Muscle of arm (tissue), 12 donors: ENCODE data around the gene DCTD. TPM values are rescaled to one million over a fixed set of nuclear protein-coding genes. Genes with fewer than 3 reads are reported as not detected.

Experiments used
- DNase-seq: peaks from one replicate; pipeline ENCODE4 v3.0.0-alpha.2; 2013
- polyA plus RNA-seq, 12 donors: library from polyadenylated mRNA; unstranded; fragments of 120-200 nt; gene quantifications; one replicate each; pipeline ENCODE4 v1.2.1, GENCODE V29; 2013; ENCODE audit not compliant: insufficient read length in 12 of 12

The DCTD gene
- polyA plus RNA-seq, 12 donors = 59.1 to 79.4 (median 69.1) TPM; not detected in 1

DNA sequence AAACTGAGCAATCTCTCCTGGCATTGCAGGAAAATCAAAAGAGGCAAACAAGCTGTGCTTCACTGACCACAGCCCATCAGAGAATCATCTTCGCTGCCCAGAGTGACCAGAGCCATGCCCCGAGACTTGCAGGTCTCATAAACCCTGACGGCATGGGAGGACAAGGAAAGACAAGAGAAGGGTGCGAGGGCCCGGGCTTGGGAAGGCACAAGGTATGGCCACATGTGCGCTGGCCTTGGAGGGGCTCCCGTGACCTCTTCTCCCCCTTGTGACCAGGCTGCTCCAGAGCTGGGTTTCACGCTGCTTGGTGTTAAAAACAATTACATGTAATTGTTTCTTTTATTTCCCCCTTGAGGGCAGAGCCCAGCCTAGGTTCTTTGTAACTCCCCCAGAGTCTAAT lies 20.8 kb downstream of the DCTD start:
- DNase-seq = no peak

DNA sequence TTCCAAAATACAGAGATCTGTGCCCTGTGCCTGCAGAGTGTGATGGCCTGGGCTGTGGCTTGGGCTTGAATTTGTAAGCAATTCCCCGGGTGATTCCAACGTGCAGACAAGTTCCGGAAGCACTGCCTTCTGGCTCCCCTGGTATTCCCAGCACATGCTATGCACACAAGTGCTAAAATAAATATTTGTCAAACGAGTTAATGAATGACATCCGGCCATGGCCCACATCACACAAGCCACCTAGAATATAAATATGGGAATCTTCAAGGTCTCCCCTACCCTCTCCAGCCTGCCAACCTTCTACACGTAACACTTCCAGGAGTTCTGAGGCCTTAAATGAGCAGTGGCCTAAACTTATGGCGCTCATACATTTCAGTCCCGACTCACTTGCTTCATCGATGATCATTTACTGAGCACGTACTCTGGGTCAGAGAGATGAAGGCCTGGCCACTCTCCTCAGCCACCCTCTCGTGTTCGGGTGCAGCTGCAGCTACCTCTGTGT lies 21.3 kb downstream of the DCTD start:
- DNase-seq = no peak

DNA sequence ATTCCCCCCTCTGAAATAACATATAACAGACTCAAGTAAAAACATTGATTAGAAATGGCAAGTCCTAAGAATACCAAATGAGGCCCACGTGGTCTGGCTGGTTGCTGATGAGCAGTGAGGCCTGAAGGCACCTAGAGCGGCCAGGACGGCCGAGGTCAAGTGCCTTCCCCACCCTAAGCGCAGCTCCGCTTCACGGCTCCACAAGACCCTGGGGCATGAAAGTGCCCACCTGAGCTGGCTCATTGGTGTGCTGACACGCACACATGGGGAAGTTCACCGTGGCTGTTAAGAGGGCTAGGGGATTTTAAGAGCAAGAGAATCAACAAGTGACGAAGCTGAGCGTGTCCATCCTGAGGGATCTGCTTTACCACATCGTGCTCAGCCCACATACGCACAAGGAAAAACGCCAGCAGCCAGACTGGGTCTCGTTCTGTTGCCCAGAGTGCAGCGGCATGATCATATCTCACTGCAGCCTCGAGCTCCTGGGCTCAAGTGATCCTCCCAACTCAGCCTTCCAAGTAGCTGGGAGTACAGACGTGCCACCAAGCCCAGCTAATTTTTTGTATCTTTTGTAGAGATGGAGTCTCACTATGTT lies 22.4 kb downstream of the DCTD start:
- DNase-seq = no peak

DNA sequence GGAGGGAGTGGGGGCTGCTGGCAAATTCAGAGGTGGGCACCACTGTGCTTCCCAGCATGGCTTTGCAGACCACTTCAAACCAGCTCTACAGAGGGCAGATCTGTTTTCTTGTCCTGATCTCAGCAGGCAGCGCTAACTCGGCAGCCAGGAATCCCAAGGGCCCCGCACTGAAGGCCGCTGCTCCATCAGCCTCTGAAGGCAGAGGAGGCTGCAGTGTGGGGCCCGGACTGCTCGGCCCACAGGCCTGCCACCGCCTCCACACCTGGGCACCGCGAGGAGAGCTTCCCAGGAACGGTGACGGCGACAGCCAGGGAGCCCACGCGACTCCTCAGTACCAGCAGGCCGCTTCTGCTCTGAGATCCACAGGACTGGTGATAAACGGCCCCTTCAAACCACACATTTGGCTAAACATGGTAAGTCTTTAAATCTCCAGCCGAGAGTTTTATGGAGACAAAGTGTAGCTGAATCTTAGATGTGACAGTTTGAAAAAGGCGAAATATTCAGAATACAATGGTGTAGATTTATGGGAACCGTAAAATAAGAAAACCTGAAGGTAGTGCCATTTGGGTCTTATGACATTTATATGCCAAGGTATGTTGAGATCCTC lies 23.6 kb downstream of the DCTD start:
- DNase-seq = no peak

DNA sequence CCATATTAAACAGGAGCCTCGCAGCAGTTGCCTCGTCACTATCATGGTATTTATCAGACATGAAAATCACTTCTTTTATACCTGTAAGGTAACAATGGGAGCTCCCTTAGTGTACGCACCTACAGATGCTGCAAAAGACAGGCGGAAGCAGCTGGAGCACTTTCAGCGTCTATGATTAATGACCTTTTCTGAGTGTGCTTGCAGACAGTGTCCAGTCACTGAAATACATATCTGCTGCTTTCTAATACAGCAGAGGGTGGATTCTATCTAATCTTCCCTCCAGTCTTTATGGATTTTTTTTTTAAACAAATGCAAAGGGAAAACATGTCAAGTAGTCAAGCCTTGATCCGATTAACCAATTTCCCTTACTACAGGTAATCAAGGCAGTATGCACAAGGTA lies 24.1 kb downstream of the DCTD start:
- DNase-seq = no peak

DNA sequence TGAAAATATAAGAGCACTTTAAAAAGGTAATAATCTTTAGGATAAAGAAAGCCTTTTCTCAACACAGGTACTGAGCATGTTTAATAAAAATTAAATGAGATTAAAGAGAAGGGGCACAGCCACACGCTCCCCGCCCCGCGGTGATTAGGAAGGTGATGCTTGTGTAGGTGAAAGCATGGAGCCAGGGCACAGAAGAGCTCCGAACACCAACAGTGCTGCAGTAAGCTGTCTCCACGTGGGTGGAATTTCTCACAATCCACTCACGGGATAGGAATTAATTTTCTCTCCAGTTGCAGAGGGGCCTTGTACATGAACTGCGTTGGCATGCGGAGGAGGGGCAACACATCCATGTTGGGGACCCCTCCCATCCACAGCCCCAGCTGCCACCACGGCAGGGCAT lies 27.0 kb downstream of the DCTD start:
- no peak for DNase-seq

DNA sequence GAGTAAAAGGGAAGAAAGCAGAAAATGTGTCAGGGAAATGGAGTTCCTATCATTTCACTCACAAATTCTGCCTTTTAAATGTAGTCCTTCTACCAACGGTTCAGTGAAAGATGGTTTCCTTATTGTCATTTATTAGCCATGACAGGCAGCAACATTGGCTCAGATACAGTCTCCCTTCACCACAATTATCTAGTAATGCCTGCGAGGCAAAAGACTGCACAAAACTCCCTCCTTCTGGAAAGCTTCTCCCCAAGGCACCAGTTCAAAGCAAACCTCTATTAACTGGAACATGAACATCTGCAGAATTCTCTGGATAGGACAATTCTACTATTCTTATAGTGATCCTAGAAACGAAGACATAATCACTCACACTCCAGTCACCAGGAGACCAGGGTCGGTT lies 28.3 kb downstream of the DCTD start:
- no peak for DNase-seq

DNA sequence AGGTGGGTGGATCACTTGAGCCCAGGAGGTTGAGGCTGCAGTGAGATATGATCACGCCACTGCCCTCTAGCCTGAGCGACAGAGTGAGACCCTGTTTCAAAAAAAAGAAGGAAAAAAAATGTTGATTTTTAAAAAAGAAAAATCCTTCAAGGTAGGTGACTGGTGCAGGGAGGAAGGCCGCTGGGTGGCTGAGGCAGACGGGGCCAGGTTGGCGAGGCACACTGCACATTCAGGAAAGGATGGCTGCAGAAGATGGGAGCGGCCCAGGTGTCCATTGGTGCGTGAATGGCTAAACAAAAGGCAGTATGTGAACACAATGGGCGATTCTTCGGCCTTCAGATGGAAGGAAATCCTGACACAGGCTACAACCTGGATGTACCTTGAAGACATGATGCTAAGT lies 30.4 kb downstream of the DCTD start:
- no peak for DNase-seq

DNA sequence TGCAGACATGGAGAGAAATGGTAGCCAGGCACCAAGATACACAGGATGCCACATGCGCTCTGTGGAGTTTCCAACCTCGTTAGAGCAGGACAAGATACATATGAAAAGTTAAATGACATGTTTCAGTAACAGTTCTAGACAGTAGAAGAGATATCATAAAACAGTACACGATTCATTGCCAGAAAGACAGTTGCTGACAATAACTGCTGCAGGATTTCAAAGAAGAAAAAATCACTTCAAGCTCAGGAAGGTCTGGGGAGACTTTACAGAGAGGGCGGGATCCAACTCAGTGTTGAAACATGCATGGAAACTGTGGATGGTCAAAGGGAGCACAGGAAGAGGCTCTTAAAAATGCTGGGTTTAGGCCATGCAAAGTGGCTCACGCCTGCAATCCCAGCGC lies 31.0 kb downstream of the DCTD start:
- DNase-seq = peak; percentile 66

DNA sequence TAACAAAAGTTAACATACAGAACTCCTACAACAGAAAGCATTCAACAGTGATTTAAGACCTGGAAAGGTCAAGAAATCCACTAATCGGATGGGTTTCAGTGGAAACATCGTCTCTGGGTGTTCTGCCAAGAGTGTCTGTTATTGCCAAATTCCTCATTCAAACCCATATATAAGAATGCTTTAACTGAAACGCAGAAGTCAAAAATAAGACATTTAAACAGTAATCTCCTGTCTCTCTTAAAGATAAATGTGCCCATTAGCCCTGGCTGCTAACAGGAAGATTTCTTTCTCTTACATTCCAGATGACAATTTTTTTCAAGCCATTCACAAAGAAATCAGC lies 31.5 kb downstream of the DCTD start:
- peak; percentile 90 for DNase-seq

DNA sequence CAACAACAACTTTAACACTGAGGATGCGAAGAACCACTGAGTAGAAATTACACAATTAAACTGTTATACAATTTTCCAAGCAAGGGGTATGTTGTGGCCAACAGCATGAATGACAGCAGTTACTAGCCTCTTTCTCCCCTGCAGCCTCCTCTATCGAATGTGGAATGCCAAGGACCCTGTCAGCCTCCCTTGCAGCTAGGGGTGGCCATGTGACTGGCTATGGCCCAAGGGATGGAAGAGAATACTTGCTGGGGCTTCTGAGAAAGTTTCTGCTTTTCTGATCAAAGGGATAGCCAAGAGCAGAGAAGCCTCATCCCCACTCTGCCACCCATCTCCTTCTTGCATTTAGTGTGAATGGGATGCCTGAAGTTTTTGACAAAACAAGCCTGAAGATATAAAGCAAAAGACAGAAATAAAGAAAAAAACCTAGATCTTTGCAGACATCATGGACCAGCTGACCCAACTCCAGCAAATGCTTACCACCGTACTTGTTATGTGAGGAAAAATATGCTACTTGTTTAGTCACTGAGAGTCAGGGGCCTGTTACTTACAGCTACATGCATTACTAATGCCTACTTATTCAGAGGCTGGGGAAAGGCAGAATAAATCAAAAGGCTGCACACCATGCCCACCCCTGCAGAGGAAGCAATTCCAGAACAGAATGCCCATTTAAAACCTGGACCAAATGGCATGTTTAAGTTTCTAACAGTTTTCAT lies 32.0 kb downstream of the DCTD start:
- DNase-seq = no peak

DNA sequence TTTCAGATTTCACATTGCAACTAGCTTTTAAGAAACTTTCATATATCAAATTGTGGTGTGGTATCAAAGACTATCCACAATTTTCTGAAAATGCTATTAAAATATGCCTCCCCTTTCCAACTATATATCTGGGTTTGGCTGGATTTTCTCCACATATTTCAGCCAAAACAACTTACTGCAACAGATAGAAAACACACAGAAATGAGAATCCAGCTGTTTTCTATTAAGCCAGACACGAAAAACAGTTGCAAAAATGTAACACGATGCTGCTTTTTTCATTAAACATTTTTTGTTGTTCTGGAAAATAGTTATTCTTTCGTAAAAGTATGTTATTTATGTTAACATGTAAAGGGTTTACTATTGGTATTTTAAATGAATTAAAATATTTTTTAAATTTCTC lies 33.1 kb downstream of the DCTD start:
- peak; percentile 79 for DNase-seq

DNA sequence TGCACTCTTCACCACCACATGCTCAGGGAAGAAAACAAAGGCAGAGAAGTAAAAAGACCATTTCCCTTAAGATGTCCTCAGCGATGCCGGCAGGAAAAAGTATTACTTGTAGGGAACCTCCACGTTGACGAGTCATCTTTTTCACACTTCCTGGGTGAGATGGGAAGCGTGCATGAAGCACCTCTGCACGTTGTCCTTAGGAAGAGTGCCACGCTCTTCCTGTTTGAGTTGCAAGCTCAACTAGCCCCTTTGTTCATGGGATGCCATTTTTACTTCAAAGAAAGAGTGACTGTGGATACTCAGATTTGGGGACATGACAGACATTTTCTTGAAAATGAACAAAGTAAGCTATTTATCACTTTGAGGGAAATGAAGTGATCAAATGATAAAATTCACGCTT lies 33.8 kb downstream of the DCTD start:
- no peak for DNase-seq

DNA sequence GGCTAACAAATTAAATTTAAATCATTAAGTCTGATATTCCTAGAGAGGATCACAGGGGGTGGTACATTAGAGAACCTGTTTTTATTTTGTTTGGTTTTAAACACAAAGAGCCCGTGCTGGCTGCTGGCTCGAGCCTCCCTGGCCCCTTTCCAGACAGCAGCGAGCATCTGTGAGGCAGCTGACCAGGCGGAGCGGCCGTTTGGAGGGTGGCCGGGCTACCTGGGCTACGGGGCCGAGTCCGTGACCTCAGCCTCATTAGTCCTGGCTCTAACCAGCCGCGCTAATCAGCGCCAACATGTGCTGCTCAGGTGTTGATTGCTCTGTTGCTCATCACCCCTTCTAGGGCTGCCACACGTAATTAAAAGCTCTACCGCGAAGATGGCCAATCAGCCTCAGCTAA lies 35.3 kb downstream of the DCTD start:
- no peak for DNase-seq

DNA sequence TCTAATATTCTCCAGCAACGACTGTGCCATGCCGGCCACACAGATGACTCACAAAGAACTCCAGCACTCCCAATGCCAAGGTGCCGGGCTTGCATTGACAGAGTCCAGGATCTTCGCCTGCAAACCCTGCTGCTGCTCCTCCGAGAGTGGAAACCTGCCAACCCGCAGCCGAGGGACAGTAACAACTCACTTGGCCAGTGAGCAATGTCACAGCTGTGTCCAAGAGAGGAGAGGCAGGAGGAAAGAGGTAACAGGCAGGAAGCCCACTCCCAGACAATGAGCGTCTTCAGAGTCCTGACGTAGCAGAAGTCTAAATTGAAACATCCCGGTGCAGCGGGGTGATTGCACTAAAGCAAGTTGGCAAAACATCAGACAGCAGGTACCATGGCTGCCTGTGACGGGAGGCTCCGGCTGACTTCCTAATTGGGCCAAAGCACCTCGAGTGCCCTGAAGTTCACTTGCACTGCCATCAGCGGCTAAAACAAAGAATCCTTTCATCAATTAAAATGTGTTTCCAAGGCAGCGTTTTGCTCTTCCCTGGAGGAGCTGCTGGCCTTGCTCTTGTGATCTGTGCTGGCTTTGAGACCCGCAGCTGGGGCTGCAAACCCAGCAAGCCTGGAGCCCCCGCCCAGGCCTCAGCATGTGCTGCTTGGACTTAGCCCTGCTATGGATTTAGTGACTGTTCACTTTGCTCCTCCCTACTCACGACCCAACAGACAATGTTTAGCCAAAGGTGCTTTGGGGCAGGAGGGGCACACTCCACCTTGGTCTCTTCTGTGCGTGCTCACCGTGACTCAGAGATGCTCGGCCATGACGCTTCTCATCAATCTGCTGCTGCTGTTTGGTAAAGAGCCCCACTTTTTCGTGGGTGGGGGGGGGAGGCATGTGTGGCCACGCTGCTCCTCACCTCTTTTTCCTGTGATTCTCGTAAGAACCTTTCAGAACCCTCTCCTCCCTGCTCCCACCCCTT lies 36.5 kb downstream of the DCTD start:
- peak; percentile 43 for DNase-seq

DNA sequence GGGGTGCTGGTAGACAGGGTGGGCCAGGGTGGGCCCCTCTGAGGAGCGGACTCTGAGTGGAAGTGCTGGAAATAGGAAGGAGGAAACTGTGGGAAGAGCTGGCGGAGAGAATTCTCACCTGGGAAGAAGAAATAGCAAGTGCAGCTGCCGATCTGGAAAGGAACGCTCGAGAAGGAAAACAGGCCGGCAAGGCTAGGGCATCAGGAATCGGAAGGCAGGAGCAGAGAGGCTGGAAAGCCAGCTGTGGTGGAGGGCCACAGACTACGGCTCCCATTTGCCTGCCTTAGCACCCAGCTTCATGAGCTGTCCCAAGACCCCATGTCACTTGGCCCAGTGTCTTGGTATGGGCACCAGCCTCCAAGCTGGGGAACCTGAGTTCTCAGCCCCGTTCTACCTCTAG lies 37.3 kb downstream of the DCTD start:
- no peak for DNase-seq

DNA sequence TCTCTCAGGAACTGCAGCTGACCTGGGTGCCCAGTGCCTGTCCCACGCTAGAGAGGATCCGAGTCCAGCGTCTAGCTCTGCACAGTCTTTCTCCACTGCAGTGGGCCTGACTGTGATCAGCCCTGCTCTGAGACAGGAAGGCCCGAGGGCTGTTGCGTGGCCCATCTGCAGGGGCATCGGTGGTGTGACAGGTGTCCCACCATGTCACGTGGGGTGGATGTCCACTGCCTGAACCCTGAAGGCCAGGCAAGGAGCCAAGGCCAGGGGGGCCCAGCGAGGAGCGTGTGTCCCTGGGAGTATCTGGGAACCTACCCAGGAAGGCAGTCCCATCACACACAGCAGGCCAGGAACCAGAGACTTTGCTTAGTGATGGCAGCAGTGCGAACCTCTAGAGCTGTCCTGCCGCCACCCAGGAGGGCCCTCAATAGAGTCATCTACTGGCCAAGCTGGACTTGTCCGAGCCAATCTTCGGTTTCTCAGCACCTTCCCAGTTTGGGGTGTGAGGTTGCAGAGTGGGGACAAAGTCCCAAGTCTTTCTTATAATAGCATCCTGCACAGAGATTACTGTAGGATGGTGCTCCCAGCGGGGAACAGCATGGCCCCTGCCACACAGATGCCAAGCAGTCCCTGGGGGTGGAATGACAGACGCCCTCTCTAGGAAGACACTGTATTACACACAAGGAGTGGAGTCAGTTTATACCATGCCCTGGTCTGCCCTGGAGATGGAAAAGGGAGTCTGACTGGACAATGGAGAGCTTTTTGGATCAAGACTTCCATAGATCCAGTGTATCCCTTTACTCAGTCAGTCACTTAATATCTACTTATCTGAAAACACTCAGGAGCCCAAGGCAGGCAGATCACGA lies 38.3 kb downstream of the DCTD start:
- DNase-seq = no peak

DNA sequence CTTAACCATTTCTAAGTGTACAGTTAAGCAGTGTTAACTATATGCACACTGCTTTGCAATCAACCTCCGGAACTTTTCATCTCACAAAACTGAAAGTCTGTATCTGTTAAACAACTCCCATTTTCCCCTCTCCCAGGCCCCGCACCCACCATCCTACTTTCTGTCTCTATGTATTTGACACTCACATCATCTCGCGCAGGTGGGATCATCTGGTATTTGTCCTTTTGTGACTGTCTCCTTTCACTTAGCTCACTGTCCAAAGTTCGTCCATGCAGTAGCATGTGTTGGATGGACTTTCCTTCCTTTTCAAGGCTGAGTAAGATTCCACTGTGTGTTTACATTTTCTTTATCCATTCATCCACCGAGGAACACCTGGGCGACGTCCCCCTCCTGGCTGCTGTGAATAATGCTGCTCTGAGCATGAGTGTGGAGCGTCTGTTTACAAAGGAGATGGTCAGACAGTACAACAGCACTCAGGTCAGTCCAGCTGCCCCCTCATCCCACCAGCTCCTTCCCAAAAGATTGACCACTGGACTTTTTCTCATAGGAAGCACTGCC lies 39.8 kb downstream of the DCTD start:
- DNase-seq = no peak

DNA sequence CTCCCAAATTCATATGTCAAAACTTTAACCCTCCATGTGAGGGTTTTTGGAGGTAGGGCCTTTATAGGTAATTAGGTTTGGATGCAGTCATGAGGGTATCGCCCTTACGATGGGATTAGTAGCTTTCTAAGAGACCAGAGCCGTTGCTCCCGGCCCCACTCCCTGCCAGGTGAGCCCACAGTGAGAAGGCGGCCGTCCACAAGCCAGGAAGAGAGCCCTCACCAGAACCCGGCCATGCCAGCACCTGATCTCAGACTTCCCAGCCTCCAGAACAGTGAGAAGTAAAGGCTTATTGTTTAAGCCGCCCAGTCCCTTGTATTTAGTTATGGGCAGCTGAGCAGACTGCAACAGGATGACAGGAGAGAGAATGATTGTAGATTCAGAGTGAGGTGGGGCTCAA lies 40.8 kb downstream of the DCTD start:
- no peak for DNase-seq

DNA sequence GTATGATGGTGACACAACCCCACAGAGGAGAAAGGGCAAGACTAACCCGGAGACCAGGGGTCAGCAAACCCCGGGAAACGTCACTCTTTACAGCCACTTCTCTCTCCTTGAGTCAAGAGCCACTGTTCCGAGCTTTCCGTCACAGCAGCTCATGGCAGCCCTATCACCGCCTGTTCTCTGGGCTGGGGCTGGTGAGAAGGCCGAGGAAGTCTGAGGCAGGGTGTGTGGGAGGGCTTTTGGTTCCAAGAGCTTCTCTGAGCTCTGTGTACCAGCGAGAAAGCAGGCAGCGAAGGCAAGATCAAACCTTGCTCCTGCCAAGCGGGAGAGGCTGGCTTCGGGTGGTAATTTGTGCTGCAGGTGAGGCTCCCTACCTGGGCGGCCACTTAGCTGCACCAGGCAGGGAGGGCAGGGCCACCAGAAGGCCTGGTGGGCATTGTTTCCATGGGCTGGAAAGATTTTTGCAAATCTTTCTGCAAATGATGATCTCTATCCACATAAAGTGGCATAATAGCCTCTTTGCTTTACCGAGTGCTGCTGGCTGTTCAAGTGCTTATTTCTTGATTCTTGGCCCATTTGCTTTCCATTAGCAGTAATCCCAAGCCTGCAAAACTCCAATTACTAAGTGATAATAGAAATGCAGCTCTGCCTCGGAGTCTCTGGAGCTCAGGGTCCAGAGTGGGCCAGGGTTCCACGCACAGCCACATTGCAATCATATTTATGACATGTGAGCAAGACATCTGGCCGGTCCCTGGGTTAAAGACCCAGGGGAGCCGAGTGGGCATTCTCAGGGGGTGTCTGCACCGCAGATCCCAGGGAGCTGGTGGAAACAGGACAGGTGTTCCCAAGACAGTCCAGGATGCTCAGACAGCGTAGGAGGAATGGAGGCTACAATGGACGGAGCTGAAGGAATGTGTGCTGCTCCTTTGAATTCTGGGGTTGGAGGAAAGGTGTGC lies 41.5 kb downstream of the DCTD start:
- DNase-seq = no peak
